Neural cell (in vitro differentiated cells): ENCODE data around the gene SYT13.

Experiments used
- RAD21 ChIP-seq: fragments of 450-650 bp; conservative IDR thresholded peaks from 2 replicates; pipeline ENCODE4 v1.6.1; 2014; ENCODE audit warnings: antibody characterized with exemption, mild to moderate bottlenecking, moderate library complexity
- TF ChIP-seq, protein P1 (sequence below): IDR thresholded peaks from 2 replicates; pipeline ENCODE4 v1.6.1; 2012; ENCODE audit warnings: borderline replicate concordance
- TF ChIP-seq, protein P2 (sequence below): fragments of 450-650 bp; IDR thresholded peaks from 2 replicates; pipeline ENCODE4 v1.5.1; 2014; ENCODE audit warnings: antibody characterized with exemption, mild to moderate bottlenecking, moderate library complexity; ENCODE audit not compliant: poor library complexity, severe bottlenecking

DNA sequence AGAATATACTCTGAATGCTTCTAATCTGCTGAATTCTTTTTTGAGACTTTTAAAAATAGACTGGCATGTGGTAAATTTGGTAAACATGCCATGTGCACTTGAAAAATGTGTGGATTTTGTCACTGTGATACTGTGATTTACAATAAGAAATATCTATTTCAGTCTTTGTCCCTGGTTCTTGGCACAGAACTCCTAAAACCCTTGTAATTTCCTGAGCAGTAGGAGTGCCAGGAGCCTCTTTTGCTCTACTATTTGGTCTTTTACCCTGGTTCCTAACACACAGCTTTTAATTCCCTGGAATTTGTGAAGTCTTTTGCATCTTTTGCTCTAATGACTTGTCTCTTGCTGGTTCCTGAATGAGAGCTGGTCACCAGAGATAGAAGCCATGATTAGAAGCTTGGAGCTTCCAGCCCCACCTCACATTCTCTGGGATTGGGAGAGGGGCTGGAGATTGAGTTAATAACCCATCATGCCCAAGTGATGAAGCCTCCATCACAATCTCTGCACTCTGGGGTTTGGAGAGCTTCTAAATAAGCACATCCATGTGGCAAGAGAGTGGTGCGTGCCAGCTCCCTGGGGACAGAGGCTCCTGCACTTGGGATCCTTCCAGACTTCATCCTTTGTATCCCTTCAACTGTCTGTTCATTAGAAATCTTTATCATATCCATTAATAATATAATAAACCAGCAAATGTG lies 27.2 kb upstream of the SYT13 start:
- TF ChIP-seq, protein P1, sequence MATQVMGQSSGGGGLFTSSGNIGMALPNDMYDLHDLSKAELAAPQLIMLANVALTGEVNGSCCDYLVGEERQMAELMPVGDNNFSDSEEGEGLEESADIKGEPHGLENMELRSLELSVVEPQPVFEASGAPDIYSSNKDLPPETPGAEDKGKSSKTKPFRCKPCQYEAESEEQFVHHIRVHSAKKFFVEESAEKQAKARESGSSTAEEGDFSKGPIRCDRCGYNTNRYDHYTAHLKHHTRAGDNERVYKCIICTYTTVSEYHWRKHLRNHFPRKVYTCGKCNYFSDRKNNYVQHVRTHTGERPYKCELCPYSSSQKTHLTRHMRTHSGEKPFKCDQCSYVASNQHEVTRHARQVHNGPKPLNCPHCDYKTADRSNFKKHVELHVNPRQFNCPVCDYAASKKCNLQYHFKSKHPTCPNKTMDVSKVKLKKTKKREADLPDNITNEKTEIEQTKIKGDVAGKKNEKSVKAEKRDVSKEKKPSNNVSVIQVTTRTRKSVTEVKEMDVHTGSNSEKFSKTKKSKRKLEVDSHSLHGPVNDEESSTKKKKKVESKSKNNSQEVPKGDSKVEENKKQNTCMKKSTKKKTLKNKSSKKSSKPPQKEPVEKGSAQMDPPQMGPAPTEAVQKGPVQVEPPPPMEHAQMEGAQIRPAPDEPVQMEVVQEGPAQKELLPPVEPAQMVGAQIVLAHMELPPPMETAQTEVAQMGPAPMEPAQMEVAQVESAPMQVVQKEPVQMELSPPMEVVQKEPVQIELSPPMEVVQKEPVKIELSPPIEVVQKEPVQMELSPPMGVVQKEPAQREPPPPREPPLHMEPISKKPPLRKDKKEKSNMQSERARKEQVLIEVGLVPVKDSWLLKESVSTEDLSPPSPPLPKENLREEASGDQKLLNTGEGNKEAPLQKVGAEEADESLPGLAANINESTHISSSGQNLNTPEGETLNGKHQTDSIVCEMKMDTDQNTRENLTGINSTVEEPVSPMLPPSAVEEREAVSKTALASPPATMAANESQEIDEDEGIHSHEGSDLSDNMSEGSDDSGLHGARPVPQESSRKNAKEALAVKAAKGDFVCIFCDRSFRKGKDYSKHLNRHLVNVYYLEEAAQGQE = no peak
- TF ChIP-seq, protein P2, sequence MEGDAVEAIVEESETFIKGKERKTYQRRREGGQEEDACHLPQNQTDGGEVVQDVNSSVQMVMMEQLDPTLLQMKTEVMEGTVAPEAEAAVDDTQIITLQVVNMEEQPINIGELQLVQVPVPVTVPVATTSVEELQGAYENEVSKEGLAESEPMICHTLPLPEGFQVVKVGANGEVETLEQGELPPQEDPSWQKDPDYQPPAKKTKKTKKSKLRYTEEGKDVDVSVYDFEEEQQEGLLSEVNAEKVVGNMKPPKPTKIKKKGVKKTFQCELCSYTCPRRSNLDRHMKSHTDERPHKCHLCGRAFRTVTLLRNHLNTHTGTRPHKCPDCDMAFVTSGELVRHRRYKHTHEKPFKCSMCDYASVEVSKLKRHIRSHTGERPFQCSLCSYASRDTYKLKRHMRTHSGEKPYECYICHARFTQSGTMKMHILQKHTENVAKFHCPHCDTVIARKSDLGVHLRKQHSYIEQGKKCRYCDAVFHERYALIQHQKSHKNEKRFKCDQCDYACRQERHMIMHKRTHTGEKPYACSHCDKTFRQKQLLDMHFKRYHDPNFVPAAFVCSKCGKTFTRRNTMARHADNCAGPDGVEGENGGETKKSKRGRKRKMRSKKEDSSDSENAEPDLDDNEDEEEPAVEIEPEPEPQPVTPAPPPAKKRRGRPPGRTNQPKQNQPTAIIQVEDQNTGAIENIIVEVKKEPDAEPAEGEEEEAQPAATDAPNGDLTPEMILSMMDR = no peak
- TF ChIP-seq RAD21 = no peak
